HUDEP-2 (cell line): Measurements from ENCODE around the gene SRL.
"Not testable (repeated sequence)": the region's sequence is repeated elsewhere in the genome, so short reads cannot be mapped to it uniquely, and the experiment has no call there.

ENCODE experiments used
- DNase-seq, 76 experiments: peaks; one replicate each; lab custom pipeline; 2025; ENCODE audit not compliant: unreplicated experiment in 76 of 76; lab: John Stamatoyannopoulos, UW

SRL gene

DNA sequence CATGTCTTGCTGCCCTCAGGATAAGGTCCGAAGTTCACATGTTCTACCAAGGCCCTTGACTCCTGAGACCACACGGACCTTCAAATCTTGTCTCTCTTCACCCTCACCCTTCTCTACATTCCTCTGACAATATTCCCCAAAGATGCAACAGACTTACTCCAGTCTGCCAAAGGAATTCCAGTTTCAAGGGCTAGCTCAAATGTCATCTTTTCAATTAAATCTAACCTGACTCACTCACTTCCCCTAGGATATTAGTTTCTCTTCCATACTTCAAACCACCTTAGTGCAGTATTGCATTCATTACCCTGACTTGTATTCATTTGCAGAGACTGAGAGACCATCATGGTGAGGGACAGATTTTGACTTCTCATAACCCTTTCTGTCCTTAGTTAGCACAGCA is 66.0 kb downstream of the SRL start:
- DNase-seq = no peak

DNA sequence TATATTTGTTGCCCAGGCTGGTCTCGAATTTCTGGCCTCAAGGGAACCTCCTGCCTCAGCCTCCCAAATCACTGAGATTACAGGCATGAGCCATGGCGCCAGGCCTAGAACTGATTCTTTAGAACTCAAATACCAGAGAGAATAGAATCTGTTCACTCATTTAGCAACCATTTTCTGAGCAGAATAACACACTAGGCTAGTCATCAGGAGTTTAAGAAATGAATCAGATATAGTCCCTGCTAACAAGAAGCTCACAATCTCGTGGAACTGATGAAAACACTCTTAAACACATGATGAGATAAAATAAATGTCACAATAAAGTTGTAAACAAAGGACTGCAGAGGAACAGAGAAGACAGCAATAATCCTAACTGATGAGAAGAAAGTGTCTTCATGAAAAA is 69.8 kb downstream of the SRL start:
- DNase-seq = no peak

DNA sequence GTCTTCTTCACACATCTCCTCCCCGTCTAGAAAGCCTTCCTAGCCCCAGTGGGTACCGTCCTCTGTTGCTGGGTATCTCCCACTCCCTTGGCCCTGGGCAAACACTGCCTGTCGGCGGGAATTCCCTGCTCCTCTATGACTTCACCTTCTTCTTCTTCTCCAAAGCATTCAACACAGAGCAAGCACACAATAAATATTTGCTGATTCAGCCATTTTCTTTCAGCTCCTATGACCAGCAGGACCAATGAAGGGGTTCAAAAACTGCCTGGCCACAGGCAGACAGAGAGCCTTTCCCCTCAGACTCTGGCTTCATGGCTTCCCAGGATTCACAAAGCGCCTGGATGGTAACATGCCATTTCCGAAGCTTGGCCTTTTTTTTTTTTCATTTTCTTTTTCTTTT is 72.5 kb downstream of the SRL start:
- DNase-seq = no peak

DNA sequence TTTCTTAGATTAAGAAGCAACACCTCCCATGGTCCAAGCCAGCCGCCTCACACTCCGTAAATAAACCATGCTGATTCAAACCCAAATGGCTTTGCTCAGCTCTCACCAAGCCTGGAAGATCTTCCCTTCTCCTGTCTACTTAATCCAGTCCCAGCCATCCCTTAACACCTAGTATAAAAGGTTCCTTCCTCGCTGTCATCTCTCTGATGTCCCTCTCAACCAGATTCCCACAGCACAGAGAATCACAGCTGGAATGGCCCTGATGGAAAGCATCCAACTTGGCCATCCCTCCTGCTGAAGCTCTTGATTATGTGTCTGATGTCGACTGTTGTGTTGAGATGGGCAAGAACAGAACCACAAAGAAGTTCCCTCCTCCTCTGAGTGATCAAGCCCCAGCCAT is 75.1 kb downstream of the SRL start:
- no peak for DNase-seq

DNA sequence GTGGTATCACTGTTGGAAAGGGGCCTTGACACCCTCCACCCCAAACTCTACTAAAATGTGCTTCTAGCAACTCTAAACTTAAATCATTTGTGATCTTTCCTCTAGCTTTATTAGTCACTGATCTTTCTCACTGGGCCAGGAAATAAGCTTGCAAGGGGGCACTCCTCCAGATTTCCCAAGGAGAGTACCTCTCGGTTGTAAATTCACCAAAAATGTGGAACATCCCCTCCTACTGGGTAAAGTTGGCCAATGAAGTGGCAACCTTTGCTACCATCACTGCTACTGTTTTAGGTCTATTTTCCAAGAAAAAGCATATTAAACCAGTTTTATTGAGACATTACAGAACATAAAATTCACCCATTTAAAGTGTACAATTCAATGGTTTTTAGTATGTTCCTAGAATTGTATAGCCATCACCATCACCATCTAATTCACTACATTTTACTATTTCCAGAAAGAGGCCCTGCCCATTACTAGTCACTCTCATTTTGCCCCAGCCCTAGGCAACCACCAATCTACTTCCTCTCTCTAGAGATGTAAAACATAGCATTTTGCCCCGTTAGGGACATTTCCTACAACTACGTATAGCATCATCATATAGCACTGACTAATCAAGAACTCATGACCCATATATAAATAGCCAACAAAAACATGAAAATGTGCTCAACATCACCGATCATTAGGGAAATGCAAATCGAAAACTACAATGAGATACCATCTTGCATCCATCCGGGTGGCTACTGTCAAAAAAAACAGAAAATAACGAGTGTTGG is 81.0 kb downstream of the SRL start:
- no peak for DNase-seq

DNA sequence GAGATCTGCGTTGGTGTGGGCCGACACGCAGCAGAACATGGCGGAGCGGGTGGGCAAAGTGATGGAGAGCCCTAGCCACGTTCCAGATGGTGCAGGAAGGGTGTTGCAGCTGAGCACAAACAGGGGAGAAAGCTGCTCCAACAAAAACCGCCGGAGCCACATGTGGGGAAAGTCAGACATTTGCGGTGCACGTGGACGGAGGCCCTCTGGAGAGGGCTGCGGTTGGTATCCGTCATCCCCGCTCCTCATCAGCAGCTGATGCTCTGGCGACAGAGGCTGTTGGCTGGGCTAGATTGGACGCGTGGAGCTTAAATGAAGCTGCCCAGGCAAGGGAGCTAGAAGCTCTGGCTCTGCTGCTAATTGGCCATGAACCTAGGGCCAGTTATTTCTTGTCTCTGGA is 82.2 kb downstream of the SRL start:
- no peak for DNase-seq

DNA sequence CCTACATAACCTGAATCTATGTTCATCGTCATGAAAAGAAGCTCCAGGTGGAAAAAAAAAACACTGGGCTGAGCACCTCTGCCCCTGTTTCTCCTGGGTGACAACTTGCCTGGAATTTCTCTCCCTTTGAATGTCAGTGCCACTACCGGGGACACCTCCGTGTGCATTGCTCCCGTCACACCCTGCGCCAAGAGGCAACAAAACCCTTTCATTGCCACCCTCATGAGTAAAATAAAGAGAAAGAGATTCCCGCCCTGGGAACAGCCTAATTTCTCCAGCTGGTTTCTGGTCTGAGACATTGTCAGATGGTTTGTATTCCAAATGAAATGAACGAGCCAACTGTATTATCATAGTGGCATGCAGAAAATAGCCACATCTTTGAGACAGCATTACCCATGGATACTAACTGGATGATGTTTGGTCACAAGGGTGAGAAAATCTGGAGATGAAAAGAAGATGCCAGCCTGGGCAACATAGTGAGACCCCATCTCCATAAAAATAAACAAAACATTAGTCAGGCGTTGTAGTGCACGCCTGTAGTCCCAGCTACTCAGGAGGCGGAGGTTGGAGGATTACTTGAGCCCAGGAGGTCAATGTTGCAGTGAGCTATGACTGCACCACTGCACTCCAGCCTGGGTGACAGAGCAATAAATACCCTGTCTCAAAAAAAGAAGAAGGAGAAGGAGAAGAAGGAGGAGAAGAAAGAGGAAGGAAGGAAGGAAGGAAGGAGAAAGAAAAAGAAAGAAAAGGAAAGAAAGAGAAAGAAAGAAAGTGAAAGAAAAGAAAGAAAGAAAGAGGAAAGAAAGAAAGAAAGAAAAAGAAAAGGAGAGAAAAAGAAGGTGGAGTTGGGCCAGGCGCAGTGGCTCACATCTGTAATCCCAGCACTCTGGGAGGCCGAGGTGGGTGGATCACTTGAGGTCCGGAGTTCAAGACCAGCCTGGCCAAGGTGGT is 83.5 kb downstream of the SRL start:
- DNase-seq = no peak

DNA sequence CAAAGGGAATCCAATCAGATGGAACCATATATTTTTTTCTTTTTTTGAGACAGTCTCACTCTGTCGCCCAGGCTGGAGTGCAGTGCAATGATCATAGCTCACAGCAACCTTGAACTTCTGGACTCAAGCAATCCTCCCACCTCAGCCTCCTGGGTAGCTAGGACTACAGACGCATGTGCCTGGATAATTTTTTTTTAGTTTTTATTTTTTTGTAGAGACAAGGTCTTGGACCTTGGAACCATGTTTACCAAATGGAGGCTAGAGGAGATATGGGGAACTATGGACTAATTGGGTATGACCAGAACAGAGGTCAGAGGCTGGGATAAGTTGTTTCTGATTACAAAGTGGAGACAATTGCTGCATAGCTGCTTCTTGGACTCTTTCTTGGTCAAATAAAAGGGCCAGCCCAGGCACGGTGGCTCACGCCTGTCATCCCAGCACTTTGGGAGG is 84.5 kb downstream of the SRL start:
- no peak for DNase-seq

DNA sequence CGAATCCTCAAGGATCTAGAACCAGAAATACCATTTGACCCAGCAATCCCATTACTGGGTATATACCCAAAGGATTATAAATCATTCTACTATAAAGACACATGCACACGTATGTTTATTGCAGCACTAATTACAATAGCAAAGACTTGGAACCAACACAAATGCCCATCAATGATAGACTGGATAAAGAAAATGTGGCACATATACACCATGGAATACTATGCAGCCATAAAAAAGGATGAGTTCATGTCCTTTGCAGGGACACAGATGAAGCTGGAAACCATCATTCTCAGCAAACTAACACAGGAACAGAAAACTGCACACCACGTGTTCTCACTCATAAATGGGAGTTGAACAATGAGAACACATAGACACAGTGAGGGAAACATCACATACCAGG is 85.4 kb downstream of the SRL start:
- not testable (repeated sequence) for DNase-seq

DNA sequence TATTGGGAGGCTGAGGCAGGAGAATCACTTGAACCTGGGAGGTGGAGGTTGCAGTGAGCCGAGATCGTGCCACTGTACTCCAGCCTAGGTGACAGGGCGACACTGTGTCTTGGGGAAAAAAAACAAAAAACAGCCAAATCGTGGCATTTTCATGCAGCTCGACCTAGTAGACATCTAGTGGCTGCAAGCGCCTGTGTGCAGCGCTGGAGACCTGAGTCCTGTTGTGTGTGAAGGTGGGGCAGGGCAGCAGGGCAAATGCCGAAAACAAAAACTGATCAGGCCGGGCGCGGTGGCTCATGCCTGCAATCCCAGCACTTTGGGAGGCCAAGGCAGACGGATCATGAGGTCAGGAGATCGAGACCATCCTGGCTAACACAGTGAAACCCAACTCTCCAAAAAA is 88.5 kb downstream of the SRL start:
- not testable (repeated sequence) for DNase-seq

DNA sequence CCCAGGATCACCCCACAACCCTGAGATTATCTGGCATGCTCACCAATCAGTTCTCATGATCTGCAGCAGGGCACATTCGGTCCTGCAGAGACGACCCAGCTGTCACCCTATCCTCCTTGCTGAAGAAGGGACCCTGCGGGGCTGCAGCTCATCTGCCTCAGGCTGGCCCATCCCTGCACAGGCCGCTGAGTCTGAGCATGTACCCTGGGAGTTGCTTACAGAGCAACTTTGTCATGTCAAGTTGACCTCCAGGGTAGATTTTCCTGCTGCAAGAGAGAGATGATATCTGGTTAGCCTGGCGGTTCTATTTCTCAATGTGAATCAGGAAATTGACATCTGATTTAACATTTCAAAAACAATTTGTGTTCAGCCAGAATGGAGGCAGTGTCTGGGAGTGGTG is 89.6 kb downstream of the SRL start:
- no peak for DNase-seq

DNA sequence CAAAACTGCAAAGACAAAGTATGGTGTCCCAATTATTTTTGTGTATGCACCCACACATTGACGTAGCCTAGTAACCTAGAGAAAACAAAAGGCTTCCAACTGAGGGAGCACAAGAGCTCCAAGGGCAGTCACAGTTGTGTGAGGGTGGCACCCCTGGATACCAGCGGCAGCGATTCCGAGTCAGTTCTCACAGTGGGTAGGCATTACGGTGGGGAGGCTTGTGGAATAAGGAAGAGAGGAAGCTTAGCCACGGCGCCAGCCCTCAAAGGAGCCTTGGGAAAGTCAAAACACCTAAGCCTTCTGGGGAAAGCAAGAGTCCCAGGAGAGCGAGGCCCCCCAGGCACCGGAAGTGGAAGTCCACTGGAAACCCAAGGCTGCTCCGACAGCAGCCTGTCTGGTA is 94.6 kb downstream of the SRL start:
- DNase-seq = no peak

DNA sequence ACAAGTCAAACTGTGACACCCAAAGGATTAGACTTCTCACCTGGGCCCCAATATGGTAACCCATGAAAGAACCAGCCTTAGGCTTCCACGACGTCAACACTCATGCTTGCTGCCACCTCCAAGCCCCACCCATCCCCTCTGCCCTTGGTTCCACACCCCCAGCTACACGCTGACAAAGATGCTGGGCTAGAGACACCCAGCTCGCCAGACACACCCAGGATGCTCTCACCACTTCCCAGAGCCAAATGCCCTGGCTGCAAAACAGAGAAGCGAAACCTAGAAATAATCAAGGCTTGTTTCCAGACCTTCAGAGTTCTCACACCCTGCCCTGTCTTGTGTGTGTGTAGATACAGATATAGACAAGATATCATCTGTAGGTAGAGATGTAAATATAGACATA is 99.6 kb downstream of the SRL start:
- no peak for DNase-seq

DNA sequence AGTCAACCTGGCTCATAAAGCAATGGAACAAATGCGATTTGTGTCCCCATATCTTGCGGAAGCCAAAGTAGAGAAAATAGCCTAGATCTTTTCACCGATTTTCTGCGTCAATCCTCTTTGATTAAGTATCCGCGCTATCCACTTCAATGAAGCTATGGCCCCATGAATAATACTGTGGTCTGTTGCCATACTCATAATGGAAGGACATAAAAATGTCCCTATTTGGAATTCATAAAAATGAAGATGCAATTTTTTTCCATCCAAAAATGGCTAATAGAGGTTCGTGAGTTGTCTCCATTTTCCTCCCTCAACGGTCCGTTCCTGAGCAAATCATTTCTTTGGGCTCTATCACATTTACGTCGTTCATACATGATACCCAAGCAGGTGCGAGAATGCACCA is 100.3 kb downstream of the SRL start:
- DNase-seq = no peak

DNA sequence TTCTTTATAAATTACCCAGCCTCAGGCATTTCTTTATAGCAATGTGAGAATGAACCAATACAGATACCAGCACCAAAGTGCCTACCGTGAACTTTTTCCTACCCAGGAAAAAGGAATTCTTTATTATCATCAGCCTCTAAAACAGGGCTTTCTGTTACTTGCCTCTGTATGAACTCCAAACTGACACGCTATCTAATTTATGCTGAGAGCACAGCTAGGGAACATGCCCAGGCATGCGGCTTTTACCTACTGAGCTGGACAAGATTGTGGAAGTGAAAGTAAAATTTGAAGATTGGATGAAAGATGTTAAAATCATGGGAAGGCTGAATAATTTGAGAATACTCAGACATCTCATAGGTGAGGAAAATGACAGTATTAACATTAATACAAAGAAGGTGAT is 101.2 kb downstream of the SRL start:
- DNase-seq = no peak

DNA sequence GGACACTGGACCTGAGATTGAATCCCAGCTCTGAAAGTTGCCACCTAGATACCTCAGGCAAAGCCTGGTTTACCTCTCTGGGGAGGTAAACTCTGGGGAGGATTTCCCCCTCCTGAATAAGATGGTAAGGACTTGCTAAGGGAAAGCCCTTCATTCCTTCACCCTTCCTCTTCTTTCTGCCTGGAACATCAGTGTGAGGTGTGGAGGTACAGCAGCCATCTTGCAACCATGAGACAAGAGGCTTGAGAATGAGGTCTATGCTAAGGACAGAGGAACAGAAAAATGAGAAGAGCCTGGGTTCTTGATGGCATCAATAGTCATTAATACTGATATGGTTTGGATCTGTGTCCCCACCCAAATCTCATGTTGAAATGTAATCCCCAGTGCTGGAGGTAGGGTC is 101.9 kb downstream of the SRL start:
- no peak for DNase-seq
